GM18508 (cell line): ENCODE measurements around the gene SYT1.

Experiments used
- ATAC-seq: cut with Tn5 transposase; IDR thresholded peaks from one replicate; pipeline ENCODE4 v1.9.1; 2021; ENCODE audit warnings: moderate number of reproducible peaks; ENCODE audit not compliant: insufficient read depth, unreplicated experiment

Gene SYT1

DNA sequence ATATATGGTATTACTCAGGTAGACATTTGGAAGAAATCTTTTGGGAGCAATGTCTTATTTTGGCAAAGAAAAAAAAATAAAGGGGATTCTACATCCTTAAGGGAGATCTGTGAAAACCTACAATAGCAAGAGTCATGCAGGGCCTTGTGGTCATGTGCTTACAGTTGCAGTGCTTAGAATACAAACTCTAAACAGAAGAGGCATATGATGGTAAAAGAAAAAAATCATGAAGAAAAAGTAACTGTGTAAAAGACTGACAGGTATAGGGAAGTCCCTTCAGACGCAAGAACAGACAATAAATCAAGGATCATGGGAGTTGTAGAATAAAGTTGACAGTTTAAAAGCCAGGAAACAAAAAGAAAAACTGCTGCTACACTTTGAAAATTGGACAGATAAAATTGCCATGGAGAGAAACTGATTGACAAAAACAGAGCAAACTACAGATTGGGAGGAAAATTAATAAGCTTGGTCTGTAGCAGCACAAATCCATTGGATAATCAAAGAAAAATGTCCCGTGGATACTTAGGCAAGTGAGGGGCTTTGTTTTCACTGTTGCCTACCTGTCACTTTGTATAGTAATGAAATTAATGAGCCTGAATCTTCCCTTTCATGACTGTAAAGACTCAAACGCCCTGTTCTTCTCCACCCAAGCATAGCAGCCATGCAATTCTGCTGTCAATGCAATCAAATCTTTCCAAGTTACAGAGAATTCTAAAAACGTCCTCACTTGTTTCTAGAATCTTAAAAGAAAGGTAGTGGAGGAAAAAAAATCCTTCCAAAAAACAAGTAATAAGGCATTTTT, 402.0 kb downstream of the SYT1 start:
- ATAC-seq = no peak

- no peak for ATAC-seq
Observed at GRCh38 chr12:79267580-79267979, 403.0 kb downstream of the SYT1 start.

- ATAC-seq = no peak
Observed at GRCh38 chr12:79274501-79275064, 410.0 kb downstream of the SYT1 start.

DNA sequence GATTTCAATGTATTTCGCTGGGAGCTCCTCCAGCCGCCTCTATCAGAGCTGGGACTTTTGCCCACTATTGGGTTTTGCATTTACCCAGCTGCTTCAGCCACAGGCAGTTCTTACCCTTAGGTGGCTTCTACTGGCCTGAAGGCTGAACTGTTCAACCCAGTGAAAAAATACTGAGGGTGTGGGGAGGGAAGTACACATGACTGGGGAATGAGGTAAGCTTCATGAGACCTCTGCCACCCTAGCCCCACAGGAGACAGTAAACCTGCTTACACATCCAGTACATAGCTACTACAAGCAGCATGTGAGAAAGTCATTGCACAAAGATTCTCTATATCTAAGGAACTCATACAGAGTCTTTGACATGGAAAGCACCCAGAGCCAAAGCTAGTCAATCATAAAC, 411.1 kb downstream of the SYT1 start:
- ATAC-seq = no peak

DNA sequence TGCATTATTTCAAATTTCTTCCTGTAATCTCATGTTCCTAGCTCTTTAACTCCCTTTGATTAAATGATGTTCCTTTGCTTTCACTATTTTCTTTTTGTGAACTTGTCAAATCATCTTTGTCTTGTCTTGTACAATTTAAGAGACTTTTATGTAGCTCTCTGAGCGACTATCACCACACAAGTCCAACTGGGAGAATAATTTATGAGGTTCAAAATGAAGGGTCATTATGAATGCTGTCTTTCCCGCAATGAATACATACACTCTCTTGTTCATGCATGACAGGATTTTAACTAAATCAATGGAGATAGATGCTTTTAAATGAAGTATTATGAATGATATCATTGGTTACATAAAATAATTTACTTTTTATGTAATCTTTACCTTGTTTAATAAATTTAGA, 418.8 kb downstream of the SYT1 start:
- ATAC-seq = no peak

GRCh38 chr12:79288911-79289310, 424.3 kb downstream of the SYT1 start:
- no peak for ATAC-seq

DNA sequence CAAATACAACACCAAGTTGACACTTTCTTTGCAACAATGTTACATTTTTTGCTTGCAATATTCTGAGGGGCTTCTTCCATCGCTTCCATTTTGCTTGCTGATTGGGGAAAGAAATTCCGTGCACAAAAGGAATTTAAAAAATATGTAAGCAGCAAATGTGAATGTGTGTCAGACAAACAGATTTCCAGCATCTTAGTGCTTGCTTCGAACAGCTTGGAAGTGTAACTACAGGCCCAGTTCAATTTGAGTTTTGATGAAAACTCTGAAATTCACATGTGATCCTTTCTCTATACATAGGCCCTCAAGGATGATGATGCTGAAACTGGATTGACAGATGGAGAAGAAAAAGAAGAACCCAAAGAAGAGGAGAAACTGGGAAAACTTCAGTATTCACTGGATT, 427.1 kb downstream of the SYT1 start:
- ATAC-seq = no peak

DNA sequence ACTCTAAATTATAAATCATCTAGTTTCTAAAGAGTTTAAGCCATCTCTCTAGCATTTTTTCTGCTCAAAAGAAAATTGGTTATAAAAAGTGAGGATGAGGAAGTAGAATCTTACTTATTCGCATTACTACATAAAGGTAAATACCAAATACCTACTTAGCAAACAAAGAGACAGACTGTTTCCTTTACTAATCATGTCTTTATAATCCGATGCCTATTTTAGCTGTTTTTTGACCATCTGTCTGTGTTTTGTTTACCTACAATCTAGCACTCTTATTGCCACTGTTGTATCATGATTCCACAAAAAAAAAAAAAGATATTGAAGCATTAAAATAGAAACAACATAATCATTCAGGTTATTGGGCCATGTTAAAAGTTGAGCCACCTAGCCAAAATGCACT, 430.0 kb downstream of the SYT1 start:
- ATAC-seq = no peak

GRCh38 chr12:79295572-79295971, 431.0 kb downstream of the SYT1 start:
- ATAC-seq = no peak

DNA sequence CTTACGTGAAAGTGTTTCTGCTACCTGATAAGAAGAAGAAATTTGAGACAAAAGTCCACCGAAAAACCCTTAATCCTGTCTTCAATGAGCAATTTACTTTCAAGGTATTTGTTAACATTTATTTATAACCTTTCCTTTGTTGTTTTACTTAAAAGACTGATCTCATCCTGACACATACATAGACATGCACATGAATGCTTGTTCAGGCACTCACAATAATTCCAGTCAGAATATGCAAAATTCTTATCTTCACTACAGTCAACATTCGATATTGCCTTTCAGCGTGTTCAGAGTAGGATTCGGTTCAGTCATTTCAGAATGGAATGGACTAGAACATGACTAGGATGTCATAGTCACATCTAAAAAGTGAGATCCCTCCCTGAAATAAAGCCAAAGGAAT, 431.6 kb downstream of the SYT1 start:
- ATAC-seq = no peak

GRCh38 chr12:79296871-79297270, 432.3 kb downstream of the SYT1 start:
- no peak for ATAC-seq

- ATAC-seq = no peak
Observed at GRCh38 chr12:79298506-79298905, 433.9 kb downstream of the SYT1 start.

GRCh38 chr12:79299447-79300198, 435.0 kb downstream of the SYT1 start:
- no peak for ATAC-seq

DNA sequence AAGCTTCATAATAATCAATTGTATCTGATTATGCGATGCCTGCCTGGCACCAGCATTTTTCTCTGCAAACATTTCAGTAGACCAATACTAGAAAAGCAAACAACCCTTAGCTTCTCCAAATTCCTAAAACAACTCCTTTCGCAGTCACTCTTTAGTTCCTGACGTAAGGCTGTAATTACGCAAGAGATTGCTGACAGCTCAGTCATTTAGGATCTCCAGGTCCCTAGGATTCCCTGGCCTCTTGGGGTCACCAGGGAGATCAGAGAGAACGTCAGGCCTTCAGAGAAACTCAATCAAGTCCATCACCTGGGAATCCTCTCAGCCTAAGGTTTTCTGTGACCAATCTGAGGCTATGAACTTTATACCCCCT, 435.6 kb downstream of the SYT1 start:
- no peak for ATAC-seq

- no peak for ATAC-seq
Observed at GRCh38 chr12:79301181-79301580, 436.6 kb downstream of the SYT1 start.

- no peak for ATAC-seq
Observed at GRCh38 chr12:79302162-79302814, 437.7 kb downstream of the SYT1 start.

GRCh38 chr12:79307340-79307739, 442.8 kb downstream of the SYT1 start:
- no peak for ATAC-seq

- ATAC-seq = no peak
Observed at GRCh38 chr12:79309039-79309438, 444.5 kb downstream of the SYT1 start.

DNA sequence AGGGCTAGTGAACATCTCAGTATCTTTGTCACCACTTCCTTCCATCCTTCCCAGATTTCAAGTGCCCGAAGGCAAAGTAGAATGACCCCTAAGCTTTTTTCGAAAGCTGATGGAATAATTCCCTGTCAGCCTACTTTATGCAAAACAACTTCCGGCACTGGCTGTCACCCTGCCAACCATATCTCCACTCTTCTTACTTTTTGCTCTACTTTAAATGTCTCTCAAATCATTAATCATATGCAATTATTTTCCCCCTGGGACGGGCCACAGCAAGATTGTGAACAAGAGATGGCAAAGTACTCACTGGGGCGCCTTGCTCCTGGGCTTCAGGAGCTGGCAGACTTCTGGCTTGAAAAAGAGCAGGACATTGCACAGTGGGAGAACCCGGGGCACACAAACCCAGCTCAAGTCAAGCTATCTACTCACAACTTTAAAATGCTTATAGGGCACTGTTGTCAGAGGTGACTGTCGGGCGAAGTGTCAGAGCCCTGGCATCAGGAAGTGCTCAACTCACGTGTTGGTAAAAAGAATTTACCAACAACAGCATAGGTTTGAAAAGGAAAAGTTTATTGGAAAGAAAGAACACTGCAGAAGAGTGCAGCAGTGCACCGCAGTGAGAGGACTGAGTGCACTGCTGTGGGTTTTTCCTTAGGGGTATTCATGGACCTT, 452.7 kb downstream of the SYT1 start:
- no peak for ATAC-seq

- no peak for ATAC-seq
Observed at GRCh38 chr12:79322905-79323304, 458.3 kb downstream of the SYT1 start.
